GM23338 (cell line): ENCODE data around the gene SURF1. TPM values are rescaled to one million over a fixed set of nuclear protein-coding genes. Genes with fewer than 3 reads are reported as not detected.

ENCODE experiments used
- ATAC-seq: fragments of 200-7000 bp; cut with Tn5 transposase; 3 replicates; pipeline ENCODE4 v1.9.1; 2020
- DNase-seq: peaks from one replicate; pipeline ENCODE4 v3.0.0-alpha.2; 2015; ENCODE audit warnings: low spot score
- H2AFZ ChIP-seq: fragments of 200-600 bp; sonication (generic); 2 replicates; pipeline ENCODE4 v1.8.0; 2016; ENCODE audit warnings: antibody characterized with exemption, mild to moderate bottlenecking, moderate library complexity
- H3F3A ChIP-seq: fragments of 200-600 bp; sonication (generic); replicated peaks from 2 replicates; pipeline ENCODE4 v1.8.0; 2017; ENCODE audit warnings: antibody characterized with exemption, mixed run types, low read depth
- H3K27ac ChIP-seq: fragments of 200-600 bp; sonication (generic); 2 replicates; pipeline ENCODE4 v1.6.1; 2016; ENCODE audit warnings: low read depth
- H3K27me3 ChIP-seq: fragments of 200-600 bp; sonication (generic); 2 replicates; pipeline ENCODE4 v1.8.0; 2016; ENCODE audit warnings: mild to moderate bottlenecking, mixed run types, moderate library complexity; ENCODE audit not compliant: insufficient read depth
- H3K36me3 ChIP-seq: fragments of 200-600 bp; sonication (generic); 2 replicates; pipeline ENCODE4 v1.8.0; 2016; ENCODE audit warnings: mild to moderate bottlenecking; ENCODE audit not compliant: insufficient read depth
- H3K4me1 ChIP-seq: fragments of 200-600 bp; sonication (generic); 2 replicates; pipeline ENCODE4 v1.8.0; 2016; ENCODE audit warnings: mild to moderate bottlenecking, moderate library complexity; ENCODE audit not compliant: insufficient read depth
- H3K4me2 ChIP-seq: fragments of 200-600 bp; sonication (generic); 2 replicates; pipeline ENCODE4 v1.7.1; 2017; ENCODE audit warnings: mixed run types
- H3K4me3 ChIP-seq: fragments of 200-600 bp; sonication (generic); 2 replicates; pipeline ENCODE4 v1.6.1; 2016; ENCODE audit warnings: mixed run types
- H3K79me2 ChIP-seq: fragments of 200-600 bp; sonication (generic); replicated peaks from 2 replicates; pipeline ENCODE4 v1.8.0; 2017; ENCODE audit warnings: mild to moderate bottlenecking; ENCODE audit not compliant: insufficient read depth
- H3K9me2 ChIP-seq: fragments of 200-600 bp; sonication (generic); 2 replicates; pipeline ENCODE4 v1.8.0; 2017; ENCODE audit not compliant: insufficient read depth
- H4K20me1 ChIP-seq: fragments of 200-600 bp; sonication (generic); replicated peaks from 2 replicates; pipeline ENCODE4 v1.8.0; 2017; ENCODE audit warnings: mild to moderate bottlenecking; ENCODE audit not compliant: insufficient read depth
- H3K27ac Mint-ChIP-seq: 2 replicates; pipeline ENCODE4 v1.8.0; 2020; ENCODE audit warnings: inconsistent platforms, mild to moderate bottlenecking, moderate library complexity, mixed read lengths
- H3K27me3 Mint-ChIP-seq: 3 replicates; pipeline ENCODE4 v1.8.0; 2022; ENCODE audit warnings: low read depth, mild to moderate bottlenecking, moderate library complexity, mixed read lengths, inconsistent platforms; ENCODE audit not compliant: insufficient read depth, poor library complexity
- H3K36me3 Mint-ChIP-seq: 3 replicates; pipeline ENCODE4 v1.8.0; 2021; ENCODE audit warnings: low read depth, mild to moderate bottlenecking, inconsistent platforms, moderate library complexity, mixed read lengths
- H3K4me1 Mint-ChIP-seq: 3 replicates; pipeline ENCODE4 v1.8.0; 2020; ENCODE audit warnings: mild to moderate bottlenecking, inconsistent platforms, mixed read lengths
- H3K4me3 Mint-ChIP-seq: 3 replicates; pipeline ENCODE4 v1.8.0; 2021; ENCODE audit warnings: moderate library complexity, mild to moderate bottlenecking, inconsistent platforms, mixed read lengths
- H3K9me3 Mint-ChIP-seq: 3 replicates; pipeline ENCODE4 v1.8.0; 2020; ENCODE audit warnings: moderate library complexity, mild to moderate bottlenecking, inconsistent platforms, mixed read lengths
- CTCF ChIP-seq, 2 experiments: fragments of 200-600 bp in 1 of 2; sonication (generic) in 1 of 2; conservative IDR thresholded peaks; 2 replicates each; pipeline versions ENCODE4 v1.5.1 to v1.6.1; 2016 to 2017; ENCODE audit warnings: antibody characterized with exemption in 2 of 2, low read depth in 2 of 2, mild to moderate bottlenecking in 2 of 2, moderate library complexity in 1 of 2
- NANOG ChIP-seq: IDR thresholded peaks from 2 replicates; pipeline ENCODE4 v1.6.1; 2016; ENCODE audit warnings: antibody characterized with exemption, borderline replicate concordance
- ZNF114 ChIP-seq: fragments of 250-450 bp; sonication (Bioruptor Pico); IDR thresholded peaks from 2 replicates; pipeline ENCODE4 v1.5.0; 2020; ENCODE audit warnings: mild to moderate bottlenecking, moderate library complexity
- ZNF331 ChIP-seq: fragments of 250-450 bp; sonication (Bioruptor Pico); IDR thresholded peaks from 2 replicates; pipeline ENCODE4 v1.5.0; 2020; ENCODE audit warnings: low read depth, mild to moderate bottlenecking, moderate library complexity
- ZNF462 ChIP-seq: fragments of 250-450 bp; sonication (Bioruptor Pico); IDR thresholded peaks from 2 replicates; pipeline ENCODE4 v1.5.0; 2020; ENCODE audit warnings: mild to moderate bottlenecking, moderate library complexity
- polyA plus RNA-seq: library from polyadenylated mRNA; unstranded; fragments of >200 nt; fragmentation: Nextera tagmentation; extraction: Ambion mirVana; gene quantifications from 2 replicates; pipeline ENCODE4 v1.2.1, GENCODE V29; 2016
- total RNA-seq: library from RNA; depleted of rRNA; stranded (reverse); fragments of >200 nt; shearing (Covaris generic); gene quantifications from 2 replicates; pipeline ENCODE4 v1.2.3, GENCODE V29; 2014

The SURF1 gene
- total and polyA plus RNA-seq, 2 experiments from 2014 or later: 39.1 to 52.6 TPM

GRCh38 chr9:133333566-133333965, 22.7 kb downstream of the SURF1 start:
- peaks cover 24% of the 10 kb centered on the region for H3K27me3 Mint-ChIP-seq

GRCh38 chr9:133333011-133333410, 23.3 kb downstream of the SURF1 start:
- H3K36me3 ChIP-seq: peaks cover 10% of the 10 kb centered on the region

More at GRCh38 chr9:133333566-133333965, 22.7 kb downstream of the SURF1 start:
- H3K9me3 Mint-ChIP-seq: peaks cover 6% of the 10 kb centered on the region; the same call in 2 of the 3 replicates
- H3K4me1 Mint-ChIP-seq: peaks cover 16% of the 10 kb centered on the region
- Histone ChIP-seq H3K79me2 (peaks cover 19% of the 10 kb centered on the region), H3K4me2 (no peak overlapping the region), H3F3A (peaks cover 36% of the 10 kb centered on the region), H3K4me1 (peaks cover 9% of the 10 kb centered on the region), H3K36me3 (peaks cover 10% of the 10 kb centered on the region), H4K20me1 (peaks cover 12% of the 10 kb centered on the region; the same call in 1 of the 2 replicates), H3K4me3 (no peak overlapping the region), H3K27me3 (no peaks in the 10 kb centered on the region), H3K27ac (no peak overlapping the region), H2AFZ (no peak overlapping the region), H3K9me2 (no peaks in the 10 kb centered on the region)
- DNase-seq: no peak
- no peak overlapping the region for H3K27ac Mint-ChIP-seq
- no peak for ATAC-seq
- TF ChIP-seq CTCF (conservative IDR thresholded peaks at IDR 0.05; ENCODE audit: low read depth in 2 of 2) (0 out of 4 replicates have a peak, but pooled peaks of 1 of the 2 experiments have one; percentile 0), ZNF331 (no peak)
- H3K4me3 Mint-ChIP-seq: peak overlapping the region; percentile 99; the same call in 1 of the 3 replicates
- H3K36me3 Mint-ChIP-seq: peaks cover 65% of the 10 kb centered on the region

More at GRCh38 chr9:133333011-133333410, 23.3 kb downstream of the SURF1 start:
- peaks cover 12% of the 10 kb centered on the region; the same call in 1 of the 2 replicates for H4K20me1 ChIP-seq
- Mint-ChIP-seq H3K27ac (no peak overlapping the region), H3K36me3 (peaks cover 66% of the 10 kb centered on the region), H3K4me3 (no peak overlapping the region), H3K27me3 (peaks cover 29% of the 10 kb centered on the region), H3K9me3 (peaks cover 8% of the 10 kb centered on the region; the same call in 2 of the 3 replicates), H3K4me1 (peaks cover 16% of the 10 kb centered on the region)
- TF ChIP-seq NANOG (no peak), ZNF114 (CRISPR knock-in tag) (no peak), ZNF462 (CRISPR knock-in tag) (no peak)
- DNase-seq (no peak), ATAC-seq (no peak)
- H3K4me1 ChIP-seq: peaks cover 9% of the 10 kb centered on the region
- no peaks in the 10 kb centered on the region for H3K9me2 ChIP-seq
- peaks cover 36% of the 10 kb centered on the region for H3F3A ChIP-seq
- H3K27me3 ChIP-seq: no peaks in the 10 kb centered on the region
- H3K4me2 ChIP-seq: no peak overlapping the region
- H3K79me2 ChIP-seq: peaks cover 19% of the 10 kb centered on the region
- H3K27ac ChIP-seq: no peak overlapping the region
- H3K4me3 ChIP-seq: no peak overlapping the region
- H2AFZ ChIP-seq: no peak overlapping the region
